MM.1S (cell line): ENCODE results near the gene BCKDK.

ENCODE experiments used
- DNase-seq: peaks from one replicate; pipeline ENCODE4 v3.0.0-alpha.2; 2015
- H2AFZ ChIP-seq: fragments of 300-600 bp; sonication (generic); 2 replicates; pipeline ENCODE4 v1.6.0; 2016; ENCODE audit warnings: antibody characterized with exemption, low read length
- H3F3A ChIP-seq: fragments of 300-600 bp; sonication (generic); 2 replicates; pipeline ENCODE4 v1.6.1; 2016; ENCODE audit warnings: mild to moderate bottlenecking, antibody characterized with exemption, low read length, moderate library complexity, mixed read lengths; ENCODE audit not compliant: insufficient read depth
- H3K27ac ChIP-seq: fragments of 300-600 bp; sonication (generic); 2 replicates; pipeline ENCODE4 v1.5.1; 2016; ENCODE audit warnings: mild to moderate bottlenecking, low read length
- H3K27me3 ChIP-seq: fragments of 300-600 bp; sonication (generic); replicated peaks from 2 replicates; pipeline ENCODE4 v1.6.0; 2016; ENCODE audit warnings: low read length; ENCODE audit not compliant: insufficient read depth
- H3K36me3 ChIP-seq: fragments of 300-600 bp; sonication (generic); replicated peaks from 2 replicates; pipeline ENCODE4 v1.6.1; 2016; ENCODE audit warnings: mild to moderate bottlenecking, low read length, mixed read lengths; ENCODE audit not compliant: insufficient read depth
- H3K4me1 ChIP-seq: fragments of 300-600 bp; sonication (generic); 2 replicates; pipeline ENCODE4 v1.6.1; 2016; ENCODE audit warnings: low read length, mixed read lengths
- H3K4me2 ChIP-seq: fragments of 300-600 bp; sonication (generic); 2 replicates; pipeline ENCODE4 v1.6.0; 2016; ENCODE audit warnings: low read depth, low read length
- H3K4me3 ChIP-seq: fragments of 300-600 bp; sonication (generic); 2 replicates; pipeline ENCODE4 v1.5.1; 2016; ENCODE audit warnings: low read length, mixed read lengths
- H3K79me2 ChIP-seq: fragments of 300-600 bp; sonication (generic); 2 replicates; pipeline ENCODE4 v1.6.1; 2016; ENCODE audit warnings: mixed run types, low read length, mixed read lengths
- H3K9ac ChIP-seq: fragments of 300-600 bp; sonication (generic); 2 replicates; pipeline ENCODE4 v1.6.1; 2016; ENCODE audit warnings: low read length, mixed read lengths
- H3K9me2 ChIP-seq: fragments of 300-600 bp; sonication (generic); replicated peaks from 2 replicates; pipeline ENCODE4 v1.6.1; 2016; ENCODE audit warnings: mild to moderate bottlenecking, low read length, mixed read lengths; ENCODE audit not compliant: insufficient read depth
- H3K9me3 ChIP-seq: fragments of 300-600 bp; sonication (generic); replicated peaks from 2 replicates; pipeline ENCODE4 v1.6.1; 2016; ENCODE audit warnings: mild to moderate bottlenecking, low read length, mixed read lengths; ENCODE audit not compliant: insufficient read depth
- H4K20me1 ChIP-seq: fragments of 300-600 bp; sonication (generic); 2 replicates; pipeline ENCODE4 v1.6.1; 2016; ENCODE audit warnings: mild to moderate bottlenecking, low read length, moderate library complexity, mixed read lengths; ENCODE audit not compliant: insufficient read depth
- CTCF ChIP-seq: fragments of 300-600 bp; sonication (generic); IDR thresholded peaks from 2 replicates; pipeline ENCODE4 v1.5.1; 2016; ENCODE audit warnings: antibody characterized with exemption, low read length, mixed read lengths
- EZH2 ChIP-seq: fragments of 300-600 bp; sonication (generic); optimal IDR thresholded peaks from 2 replicates; pipeline ENCODE3; 2017; ENCODE audit warnings: low read depth, mild to moderate bottlenecking, antibody characterized with exemption, low read length, mixed read lengths
- EZH2phosphoT487 ChIP-seq: fragments of 300-600 bp; sonication (generic); IDR thresholded peaks from 2 replicates; pipeline ENCODE4 v1.6.1; 2018; ENCODE audit warnings: antibody characterized with exemption, low read length

Gene BCKDK

GRCh38 chr16:31109622-31110021, 1.4 kb downstream of the BCKDK start:
- Histone ChIP-seq H2AFZ (no peak overlapping the region), H4K20me1 (no peaks in the 10 kb centered on the region), H3K36me3 (no peaks in the 10 kb centered on the region), H3K4me3 (no peak overlapping the region), H3K9me2 (no peaks in the 10 kb centered on the region), H3K9ac (no peak overlapping the region), H3K27ac (no peak overlapping the region), H3F3A (peaks cover 17% of the 10 kb centered on the region), H3K4me1 (0 out of 2 replicates have a peak, but pooled peaks cover 11% of the 10 kb centered on the region), H3K27me3 (no peaks in the 10 kb centered on the region), H3K79me2 (peaks cover 19% of the 10 kb centered on the region), H3K9me3 (no peaks in the 10 kb centered on the region), H3K4me2 (no peak overlapping the region)
- TF ChIP-seq EZH2, result no peak
- no peak for TF ChIP-seq EZH2phosphoT487
- TF ChIP-seq CTCF, result no peak
- DNase-seq, result no peak

- DNase-seq, result no peak
- no peaks in the 10 kb centered on the region for H3K9me2 ChIP-seq
- H4K20me1 ChIP-seq, result no peaks in the 10 kb centered on the region
- no peaks in the 10 kb centered on the region for H3K27me3 ChIP-seq
- H3F3A ChIP-seq, result peaks cover 17% of the 10 kb centered on the region
- H3K27ac ChIP-seq, result no peak overlapping the region
- 0 out of 2 replicates have a peak, but pooled peaks cover 11% of the 10 kb centered on the region for H3K4me1 ChIP-seq
- TF ChIP-seq EZH2 (no peak), EZH2phosphoT487 (no peak), CTCF (no peak)
- H3K9ac ChIP-seq, result no peak overlapping the region
- peaks cover 19% of the 10 kb centered on the region for H3K79me2 ChIP-seq
- H2AFZ ChIP-seq, result no peak overlapping the region
- H3K4me2 ChIP-seq, result no peak overlapping the region
- H3K36me3 ChIP-seq, result no peaks in the 10 kb centered on the region
- H3K4me3 ChIP-seq, result no peak overlapping the region
- no peaks in the 10 kb centered on the region for H3K9me3 ChIP-seq
Observed at GRCh38 chr16:31110106-31111034, 2.2 kb downstream of the BCKDK start.

GRCh38 chr16:31111881-31112466, 3.8 kb downstream of the BCKDK start:
- Histone ChIP-seq H3K4me2 (no peak overlapping the region), H3K4me1 (0 out of 2 replicates have a peak, but pooled peaks cover 5% of the 10 kb centered on the region), H4K20me1 (no peaks in the 10 kb centered on the region), H3K27me3 (no peaks in the 10 kb centered on the region), H3K79me2 (peaks cover 22% of the 10 kb centered on the region), H3K27ac (no peak overlapping the region), H3K9me2 (no peaks in the 10 kb centered on the region), H3K9me3 (no peaks in the 10 kb centered on the region), H2AFZ (no peak overlapping the region), H3K36me3 (no peaks in the 10 kb centered on the region), H3F3A (peaks cover 12% of the 10 kb centered on the region), H3K9ac (no peak overlapping the region), H3K4me3 (no peak overlapping the region)
- TF ChIP-seq CTCF, result no peak
- no peak for DNase-seq
